Natural killer cell treated with Interleukin-12 subunit alpha and Interleukin-12 subunit beta and Interleukin-15 and Interleukin-18, amount 100 ng/mL, for 72 hours (primary cell): ENCODE results near the gene ARL5C. TPM values are rescaled to one million over a fixed set of nuclear protein-coding genes. Genes with fewer than 3 reads are reported as not detected.
A peak's percentile ranks its signal among the peaks of the same experiment; 100 is the strongest.

Experiments used
- ATAC-seq, 2 donors: fragments of 150-1000 bp; cut with Tn5 transposase in 1 of 2; sonication (Bioruptor Pico), chemical (Tn5 transposase) in 1 of 2; 2 replicates each; pipeline ENCODE4 v1.10.0; 2021
- DNase-seq: peaks from one replicate; pipeline ENCODE4 v3.0.0; 2022; ENCODE audit warnings: low spot score
- H3K27ac Mint-ChIP-seq, 2 donors: 1 replicate in 1 of 2; 2 replicates in 1 of 2; pipeline ENCODE4 v1.8.0; 2022; ENCODE audit warnings: mixed read lengths in 2 of 2, mild to moderate bottlenecking in 1 of 2, moderate library complexity in 1 of 2
- H3K27me3 Mint-ChIP-seq, 2 donors: 1 replicate in 1 of 2; 2 replicates in 1 of 2; pipeline ENCODE4 v1.8.0; 2022; ENCODE audit warnings: mixed read lengths in 2 of 2
- H3K36me3 Mint-ChIP-seq: one replicate; pipeline ENCODE4 v1.8.0; 2022; ENCODE audit warnings: mixed read lengths
- H3K4me1 Mint-ChIP-seq, 2 donors: 1 replicate in 1 of 2; 2 replicates in 1 of 2; pipeline ENCODE4 v1.8.0; 2022; ENCODE audit warnings: low read depth in 2 of 2, mixed read lengths in 2 of 2, mild to moderate bottlenecking in 1 of 2
- H3K4me3 Mint-ChIP-seq: one replicate; pipeline ENCODE4 v1.8.0; 2022; ENCODE audit warnings: mixed read lengths
- H3K9me3 Mint-ChIP-seq: 2 replicates; pipeline ENCODE4 v1.8.0; 2022; ENCODE audit warnings: mixed read lengths
- total RNA-seq, 2 donors: library from RNA; stranded (reverse); gene quantifications; one replicate each; pipeline ENCODE4 v1.2.3, GENCODE V29; 2022

Gene ARL5C
- total RNA-seq, 2 donors from 2014 or later = not detected

- Mint-ChIP-seq H3K27me3 (no peaks in the 10 kb centered on the region), H3K4me1 (no peaks in the 10 kb centered on the region), H3K36me3 (peaks cover 9% of the 10 kb centered on the region), H3K4me3 (no peak overlapping the region), H3K9me3 (no peaks in the 10 kb centered on the region), H3K27ac (no peak overlapping the region)
- no peak for ATAC-seq
- DNase-seq = no peak
These were observed 17.8 kb upstream of the ARL5C start for GRCh38 chr17:39183720-39184119.

- ATAC-seq = no peak
- peaks cover 9% of the 10 kb centered on the region for H3K36me3 Mint-ChIP-seq
- H3K27me3 Mint-ChIP-seq = no peaks in the 10 kb centered on the region
- no peak for DNase-seq
- H3K4me1 Mint-ChIP-seq = no peaks in the 10 kb centered on the region
- no peak overlapping the region for H3K4me3 Mint-ChIP-seq
- H3K27ac Mint-ChIP-seq = no peak overlapping the region
- H3K9me3 Mint-ChIP-seq = no peaks in the 10 kb centered on the region
These were observed 17.1 kb upstream of the ARL5C start for GRCh38 chr17:39183045-39183444.

GRCh38 chr17:39181303-39181702 lies 15.3 kb upstream of the ARL5C start:
- Mint-ChIP-seq H3K4me1 (no peaks in the 10 kb centered on the region), H3K27ac (no peak overlapping the region), H3K36me3 (peaks cover 9% of the 10 kb centered on the region), H3K4me3 (no peak overlapping the region), H3K27me3 (no peaks in the 10 kb centered on the region), H3K9me3 (no peaks in the 10 kb centered on the region)
- ATAC-seq = no peak
- DNase-seq = no peak

GRCh38 chr17:39178536-39178935 lies 12.6 kb upstream of the ARL5C start:
- Mint-ChIP-seq H3K36me3 (peaks cover 8% of the 10 kb centered on the region), H3K4me1 (no peaks in the 10 kb centered on the region), H3K9me3 (no peaks in the 10 kb centered on the region), H3K27ac (no peak overlapping the region), H3K4me3 (no peak overlapping the region), H3K27me3 (no peaks in the 10 kb centered on the region)
- no peak for DNase-seq
- no peak for ATAC-seq

GRCh38 chr17:39177256-39177655 lies 11.3 kb upstream of the ARL5C start:
- peak in 1 of 2 donors; percentile 19 for ATAC-seq
- H3K4me1 Mint-ChIP-seq = peaks cover 0 to under 1% of the 10 kb centered on the region in 2 donors

GRCh38 chr17:39175695-39176093 lies 9.7 kb upstream of the ARL5C start:
- no peak for DNase-seq
- Mint-ChIP-seq H3K36me3 (no peaks in the 10 kb centered on the region), H3K4me3 (no peak overlapping the region), H3K9me3 (no peaks in the 10 kb centered on the region), H3K27me3 (no peaks in the 10 kb centered on the region), H3K27ac (no peak overlapping the region), H3K4me1 (peaks cover 0 to 4% of the 10 kb centered on the region in 2 donors)
- ATAC-seq = no peak

More at GRCh38 chr17:39177256-39177655, 11.3 kb upstream of the ARL5C start:
- Mint-ChIP-seq H3K4me3 (no peak overlapping the region), H3K27me3 (no peaks in the 10 kb centered on the region), H3K27ac (no peak overlapping the region), H3K9me3 (no peaks in the 10 kb centered on the region), H3K36me3 (no peaks in the 10 kb centered on the region)
- DNase-seq = no peak

- Mint-ChIP-seq H3K36me3 (no peaks in the 10 kb centered on the region), H3K9me3 (no peaks in the 10 kb centered on the region), H3K4me3 (no peak overlapping the region), H3K4me1 (peaks cover 0 to 4% of the 10 kb centered on the region in 2 donors), H3K27ac (no peak overlapping the region), H3K27me3 (no peaks in the 10 kb centered on the region)
- peak; percentile 83 for DNase-seq
- peak; percentile 67 to 73 for ATAC-seq
These were observed 9.1 kb upstream of the ARL5C start for GRCh38 chr17:39174920-39175694.

- DNase-seq (no peak), ATAC-seq (no peak)
- no peaks in the 10 kb centered on the region for H3K36me3 Mint-ChIP-seq
- H3K27ac Mint-ChIP-seq = no peak overlapping the region
- peaks cover 0 to 8% of the 10 kb centered on the region in 2 donors for H3K4me1 Mint-ChIP-seq
- no peaks in the 10 kb centered on the region for H3K9me3 Mint-ChIP-seq
- H3K4me3 Mint-ChIP-seq = no peak overlapping the region
- no peaks in the 10 kb centered on the region for H3K27me3 Mint-ChIP-seq
These were observed 7.7 kb upstream of the ARL5C start for GRCh38 chr17:39173526-39174274.

- Mint-ChIP-seq H3K4me3 (no peak overlapping the region), H3K27me3 (no peaks in the 10 kb centered on the region), H3K4me1 (peaks cover 0 to 13% of the 10 kb centered on the region in 2 donors), H3K9me3 (no peaks in the 10 kb centered on the region), H3K27ac (no peak overlapping the region), H3K36me3 (no peaks in the 10 kb centered on the region)
- DNase-seq (no peak), ATAC-seq (no peak)
These were observed 7.1 kb upstream of the ARL5C start for GRCh38 chr17:39173080-39173479.

GRCh38 chr17:39171933-39172332 lies 6.0 kb upstream of the ARL5C start:
- no peak for DNase-seq
- peaks cover 9 to 21% of the 10 kb centered on the region in 2 donors for H3K4me1 Mint-ChIP-seq
- H3K36me3 Mint-ChIP-seq = no peaks in the 10 kb centered on the region
- no peak overlapping the region for H3K27ac Mint-ChIP-seq
- ATAC-seq = no peak
- H3K9me3 Mint-ChIP-seq = no peaks in the 10 kb centered on the region
- no peaks in the 10 kb centered on the region for H3K27me3 Mint-ChIP-seq
- no peak overlapping the region for H3K4me3 Mint-ChIP-seq

- no peak overlapping the region for H3K27ac Mint-ChIP-seq
- H3K4me3 Mint-ChIP-seq = no peak overlapping the region
- ATAC-seq = no peak
- H3K27me3 Mint-ChIP-seq = no peaks in the 10 kb centered on the region
- H3K9me3 Mint-ChIP-seq = no peaks in the 10 kb centered on the region
- no peaks in the 10 kb centered on the region for H3K36me3 Mint-ChIP-seq
- peaks cover 19 to 31% of the 10 kb centered on the region in 2 donors for H3K4me1 Mint-ChIP-seq
- DNase-seq = no peak
These were observed 4.6 kb upstream of the ARL5C start for GRCh38 chr17:39170558-39170957.

- no peak overlapping the region for H3K4me3 Mint-ChIP-seq
- no peaks in the 10 kb centered on the region for H3K9me3 Mint-ChIP-seq
- no peak overlapping the region for H3K27ac Mint-ChIP-seq
- H3K27me3 Mint-ChIP-seq = no peaks in the 10 kb centered on the region
- peaks cover 19 to 32% of the 10 kb centered on the region in 2 donors for H3K4me1 Mint-ChIP-seq
- no peak for DNase-seq
- no peak for ATAC-seq
- no peaks in the 10 kb centered on the region for H3K36me3 Mint-ChIP-seq
These were observed 4.1 kb upstream of the ARL5C start for GRCh38 chr17:39170109-39170508.

GRCh38 chr17:39169518-39169917 lies 3.6 kb upstream of the ARL5C start:
- Mint-ChIP-seq H3K27ac (no peak overlapping the region), H3K4me3 (no peak overlapping the region), H3K4me1 (peaks cover 24 to 37% of the 10 kb centered on the region in 2 donors), H3K36me3 (no peaks in the 10 kb centered on the region), H3K9me3 (no peaks in the 10 kb centered on the region), H3K27me3 (no peaks in the 10 kb centered on the region)
- ATAC-seq (no peak), DNase-seq (no peak)

- Mint-ChIP-seq H3K9me3 (no peaks in the 10 kb centered on the region), H3K4me3 (no peak overlapping the region), H3K27me3 (no peaks in the 10 kb centered on the region), H3K36me3 (no peaks in the 10 kb centered on the region), H3K27ac (no peak overlapping the region), H3K4me1 (peaks cover 27 to 39% of the 10 kb centered on the region in 2 donors)
- ATAC-seq (no peak), DNase-seq (no peak)
These were observed 3.1 kb upstream of the ARL5C start for GRCh38 chr17:39169101-39169500.
